Measurements from ENCODE around the gene SEMA5A. TPM values are rescaled to one million over a fixed set of nuclear protein-coding genes. Genes with fewer than 3 reads are reported as not detected.

Gene SEMA5A
- total RNA-seq, 1 donor from 2014 or later = 11.9 TPM

DNA sequence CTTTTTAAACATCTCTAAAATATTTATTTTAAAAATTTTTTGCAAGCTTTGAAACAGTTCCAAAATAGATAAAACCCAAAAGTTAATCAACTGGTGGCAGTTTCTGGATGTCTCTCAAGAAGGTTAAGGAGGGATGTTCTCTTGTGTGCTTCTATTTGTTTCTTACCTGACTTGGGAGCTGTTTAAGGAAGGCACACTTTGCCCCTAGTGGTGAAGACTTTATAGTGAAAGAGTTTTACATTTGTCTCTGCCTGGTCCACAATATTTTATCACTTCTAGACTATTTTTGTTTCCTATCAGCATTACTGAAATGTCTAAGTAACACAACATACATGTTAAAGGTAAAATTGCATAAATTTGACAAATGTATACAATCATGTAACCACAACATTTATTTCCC is 552.8 kb downstream of the SEMA5A start:
- H3K27ac ChIP-seq = no peak overlapping the region
- Mint-ChIP-seq H3K4me1 (peaks cover 9% of the 10 kb centered on the region), H3K4me3 (no peak overlapping the region), H3K27ac (no peak overlapping the region), H3K36me3 (peaks cover 1% of the 10 kb centered on the region), H3K9me3 (peaks cover 5% of the 10 kb centered on the region), H3K27me3 (ENCODE audit: insufficient read depth, low read depth) (peaks cover 2% of the 10 kb centered on the region)
- H3K4me2 ChIP-seq = no peak overlapping the region
- H3K9me3 ChIP-seq (ENCODE audit: low read depth) = no peaks in the 10 kb centered on the region
- TF ChIP-seq EZH2 (IDR thresholded peaks at IDR 0.05) (no peak), CTCF (IDR thresholded peaks at IDR 0.05) (peak; percentile 71), EZH2phosphoT487 (IDR thresholded peaks at IDR 0.05) (no peak)
- no peaks in the 10 kb centered on the region for H3K36me3 ChIP-seq
- peak; percentile 42 for DNase-seq (ENCODE audit: low spot score)
- H3K79me2 ChIP-seq (ENCODE audit: low read depth) = no peaks in the 10 kb centered on the region
- H3K27me3 ChIP-seq = peaks cover 49% of the 10 kb centered on the region
- peaks cover 4% of the 10 kb centered on the region for H3K4me1 ChIP-seq
- no peak overlapping the region for H2AFZ ChIP-seq (replicated peaks)
- H3F3A ChIP-seq (ENCODE audit: low read depth) = peaks cover 6% of the 10 kb centered on the region
- H4K20me1 ChIP-seq (ENCODE audit: low read depth) = peaks cover 12% of the 10 kb centered on the region
- no peak overlapping the region for H3K9ac ChIP-seq
- no peak overlapping the region for H3K4me3 ChIP-seq

Small RNAs within 50 kb of the gene (microRNA-seq; reads per million reads assigned to microRNA genes)
- gene MIR4636 = 1.3 reads per million

Small RNAs within 50 kb of the gene (small RNA-seq; reads per million reads assigned to genes)
- gene MIR4636 (not detected), gene SNORD123 (174 reads per million, percentile 99 among the genes with 10 or more reads in this experiment)

Other genes with a start within 250 kb of the SEMA5A start
- not detected in 2 replicates for gene TAS2R1, start 84.3 kb upstream of the SEMA5A start, total RNA-seq (ENCODE audit: low replicate concordance)